Measurements from ENCODE around the gene HMG20A. TPM values are rescaled to one million over a fixed set of nuclear protein-coding genes. Genes with fewer than 3 reads are reported as not detected.

Gene HMG20A
- total RNA-seq, 4 donors from 2014 or later, result 26.2 to 30.5 (median 28.4) TPM

GRCh38 chr15:77410701-77411618 is 9.7 kb upstream of the HMG20A start:
- TF ChIP-seq, protein P1, sequence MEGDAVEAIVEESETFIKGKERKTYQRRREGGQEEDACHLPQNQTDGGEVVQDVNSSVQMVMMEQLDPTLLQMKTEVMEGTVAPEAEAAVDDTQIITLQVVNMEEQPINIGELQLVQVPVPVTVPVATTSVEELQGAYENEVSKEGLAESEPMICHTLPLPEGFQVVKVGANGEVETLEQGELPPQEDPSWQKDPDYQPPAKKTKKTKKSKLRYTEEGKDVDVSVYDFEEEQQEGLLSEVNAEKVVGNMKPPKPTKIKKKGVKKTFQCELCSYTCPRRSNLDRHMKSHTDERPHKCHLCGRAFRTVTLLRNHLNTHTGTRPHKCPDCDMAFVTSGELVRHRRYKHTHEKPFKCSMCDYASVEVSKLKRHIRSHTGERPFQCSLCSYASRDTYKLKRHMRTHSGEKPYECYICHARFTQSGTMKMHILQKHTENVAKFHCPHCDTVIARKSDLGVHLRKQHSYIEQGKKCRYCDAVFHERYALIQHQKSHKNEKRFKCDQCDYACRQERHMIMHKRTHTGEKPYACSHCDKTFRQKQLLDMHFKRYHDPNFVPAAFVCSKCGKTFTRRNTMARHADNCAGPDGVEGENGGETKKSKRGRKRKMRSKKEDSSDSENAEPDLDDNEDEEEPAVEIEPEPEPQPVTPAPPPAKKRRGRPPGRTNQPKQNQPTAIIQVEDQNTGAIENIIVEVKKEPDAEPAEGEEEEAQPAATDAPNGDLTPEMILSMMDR (IDR thresholded peaks at IDR 0.05; ENCODE audit: low read depth), result no peak

GRCh38 chr15:77411619-77411976 is 9.1 kb upstream of the HMG20A start:
- TF ChIP-seq, protein P1 (IDR thresholded peaks at IDR 0.05; ENCODE audit: low read depth), result no peak

DNA sequence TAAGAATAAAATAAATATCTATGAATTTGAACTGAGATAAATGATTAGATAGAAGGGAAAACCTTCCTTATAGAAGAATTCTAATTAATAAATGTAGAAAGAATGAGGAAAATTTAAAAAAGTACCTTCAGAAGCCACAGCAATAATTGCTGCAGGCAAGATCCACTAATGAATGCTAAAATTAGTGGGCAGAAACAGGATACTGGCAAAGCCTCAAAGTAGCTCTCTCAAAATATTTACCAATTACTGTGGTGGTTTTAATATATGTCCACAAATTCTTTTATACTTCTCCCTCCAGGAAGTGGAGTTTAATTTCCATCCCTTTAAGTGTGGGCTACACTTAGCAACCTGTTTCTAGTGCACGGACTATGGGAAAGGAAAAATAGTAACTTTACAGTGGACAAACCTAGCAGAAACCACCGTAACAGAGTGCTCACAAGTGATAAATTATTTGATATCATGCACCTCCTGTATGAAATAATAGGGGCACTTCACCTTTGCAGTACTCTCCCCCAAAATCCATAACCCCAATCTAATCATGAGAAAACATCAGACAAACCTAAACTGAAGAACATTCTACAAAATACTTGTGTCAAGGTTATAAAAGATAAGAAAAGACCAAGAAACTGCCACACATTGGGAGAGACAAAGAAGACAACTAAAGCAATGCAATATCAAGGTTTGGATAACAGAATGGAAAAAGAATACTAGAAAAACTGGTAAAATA is 7.6 kb upstream of the HMG20A start:
- TF ChIP-seq, protein P1 (IDR thresholded peaks at IDR 0.05; ENCODE audit: low read depth), result no peak

- TF ChIP-seq, protein P1 (IDR thresholded peaks at IDR 0.05; ENCODE audit: low read depth), result no peak
Measured at GRCh38 chr15:77413699-77414349, 6.9 kb upstream of the HMG20A start.

- TF ChIP-seq, protein P1 (IDR thresholded peaks at IDR 0.05; ENCODE audit: low read depth), result no peak
Measured at GRCh38 chr15:77414789-77415442, 5.8 kb upstream of the HMG20A start.

DNA sequence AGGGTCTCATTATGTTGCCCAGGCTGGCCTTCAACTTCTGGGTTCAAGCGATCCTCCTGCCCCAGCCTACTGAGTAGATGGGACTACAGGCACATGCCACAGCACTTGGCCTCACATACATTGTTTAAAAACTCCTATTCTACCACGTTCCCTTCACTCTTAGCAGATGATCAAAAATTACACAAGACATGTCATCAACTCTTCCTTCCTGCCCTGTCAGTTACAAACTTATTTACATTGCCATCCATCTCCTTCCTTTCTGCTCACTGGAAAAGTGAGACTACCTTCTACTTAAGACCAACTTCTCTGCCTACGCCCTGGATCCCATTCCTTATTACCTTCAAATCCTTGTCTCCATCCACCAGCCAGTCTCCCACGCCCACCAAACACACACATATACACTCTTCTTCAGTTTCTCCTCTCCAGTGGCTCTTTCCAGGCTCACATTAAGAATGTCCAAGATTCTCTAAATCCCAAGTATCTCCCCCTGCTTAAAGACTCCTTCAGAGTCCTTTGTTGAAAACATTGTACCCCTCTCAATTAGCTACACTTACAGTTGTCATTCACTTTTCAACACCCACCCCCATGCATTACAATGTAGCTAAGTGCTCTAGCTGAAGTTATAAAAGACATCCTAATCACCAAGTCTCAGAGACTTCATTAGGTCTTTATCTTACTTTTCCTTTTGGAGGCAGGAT is 5.1 kb upstream of the HMG20A start:
- TF ChIP-seq, protein P1 (IDR thresholded peaks at IDR 0.05; ENCODE audit: low read depth), result no peak

Data from subcutaneous adipose tissue (tissue), 4 donors.